Ovary (tissue), 3 donors: ENCODE measurements around the gene UMAD1.

Experiments
- CTCF ChIP-seq, 3 donors: fragments of 450-650 bp in 2 of 3; fragments of 200-600 bp in 1 of 3; IDR thresholded peaks; one replicate each; pipeline versions ENCODE4 v1.5.1 to v1.8.0; 2016 to 2022; ENCODE audit warnings: antibody characterized with exemption in 3 of 3, mild to moderate bottlenecking in 1 of 3
- POLR2A ChIP-seq: fragments of 450-650 bp; IDR thresholded peaks from one replicate; pipeline ENCODE4 v1.6.1; 2017; ENCODE audit warnings: antibody characterized with exemption, mild to moderate bottlenecking, moderate library complexity
- donor health status: DM: no; HTN: no; CAD: no.

DNA sequence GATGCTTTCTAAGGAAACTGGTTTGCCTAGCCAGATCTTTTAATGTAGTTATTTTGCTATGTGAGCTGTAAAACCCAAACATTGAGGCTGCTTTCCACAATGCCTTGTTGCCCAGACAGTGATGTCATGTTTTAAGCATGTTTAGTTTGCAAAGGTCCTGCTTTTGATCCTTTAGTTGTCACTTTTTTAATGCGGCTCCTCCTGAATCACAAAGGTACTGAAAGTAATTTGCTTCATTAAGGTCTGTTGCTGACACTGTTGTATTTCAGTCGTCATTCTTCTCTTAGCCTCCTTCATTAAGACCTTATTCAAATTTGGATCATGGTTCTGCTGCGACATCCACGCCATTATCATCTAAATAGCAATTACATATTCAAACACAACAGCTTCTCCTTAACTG, 67.3 kb downstream of the UMAD1 start:
- no peak for TF ChIP-seq CTCF (IDR thresholded peaks at IDR 0.05)
- TF ChIP-seq POLR2A, result no peak
